Measurements from ENCODE around the gene UBE2D1. TPM values are rescaled to one million over a fixed set of nuclear protein-coding genes. Genes with fewer than 3 reads are reported as not detected.

The UBE2D1 gene
- total and polyA plus RNA-seq, 2 of the 13 experiments (the other 11 are each of a cell fraction or from before 2014, with no cell fraction given), result 6.2 to 13.8 TPM

GRCh38 chr10:58384999-58385783 is 50.4 kb downstream of the UBE2D1 start, which contains the start of gene TFAM (continued):
- no peak; the same call in 1 of the 2 replicates for TF ChIP-seq ZNF768 (CRISPR knock-in tag; IDR thresholded peaks at IDR 0.05)
- peak; percentile 94 for TF ChIP-seq IKZF4 (CRISPR knock-in tag; IDR thresholded peaks at IDR 0.05; ENCODE audit: borderline replicate concordance, low read depth, not compliant biosample characterization)
- peak; percentile 75 for TF ChIP-seq ISL2 (CRISPR knock-in tag; IDR thresholded peaks at IDR 0.05)
- peak; percentile 35 for TF ChIP-seq KDM1A (CRISPR knock-in tag; IDR thresholded peaks at IDR 0.05)
- peak; percentile 70; the same call in 1 of the 2 replicates for TF ChIP-seq ZMYM3 (CRISPR knock-in tag; IDR thresholded peaks at IDR 0.05)
- no peak for TF ChIP-seq ZNF616 (CRISPR knock-in tag; IDR thresholded peaks at IDR 0.05; ENCODE audit: low read depth)
- TF ChIP-seq KDM2A (CRISPR knock-in tag; IDR thresholded peaks at IDR 0.05; ENCODE audit: borderline replicate concordance, low read depth), result peak; percentile 91; the same call in 1 of the 2 replicates
- TF ChIP-seq JUND (CRISPR knock-in tag; IDR thresholded peaks at IDR 0.05), result no peak; the same call in 1 of the 2 replicates
- peak; percentile 63; the same call in 1 of the 2 replicates for TF ChIP-seq DZIP1 (CRISPR knock-in tag; IDR thresholded peaks at IDR 0.05)
- peak; percentile 88 for TF ChIP-seq RBFOX2 (IDR thresholded peaks at IDR 0.05; ENCODE audit: low read depth, low read length)
- TF ChIP-seq HDAC6 (IDR thresholded peaks at IDR 0.05; ENCODE audit: low read depth, low read length), result no peak
- TF ChIP-seq DBP (CRISPR knock-in tag; IDR thresholded peaks at IDR 0.05; ENCODE audit: not compliant biosample characterization), result peak; percentile 18
- TF ChIP-seq ZBTB7A (CRISPR knock-in tag; IDR thresholded peaks at IDR 0.05), result peak; percentile 48
- peak; percentile 26 for TF ChIP-seq SRSF1 (optimal IDR thresholded peaks at IDR 0.05; ENCODE audit: low read depth, low read length)
- peak; percentile 69 for TF ChIP-seq IKZF5 (CRISPR knock-in tag; IDR thresholded peaks at IDR 0.05)
- peak; percentile 50 for TF ChIP-seq ZNF770 (CRISPR knock-in tag; IDR thresholded peaks at IDR 0.05)
- no peak for TF ChIP-seq CEBPG (CRISPR knock-in tag; IDR thresholded peaks at IDR 0.05)
- TF ChIP-seq SMARCC2 (IDR thresholded peaks at IDR 0.05), result no peak
- TF ChIP-seq ZNF557 (CRISPR knock-in tag; IDR thresholded peaks at IDR 0.05), result peak; percentile 61; the same call in 1 of the 2 replicates
- TF ChIP-seq, protein P1, sequence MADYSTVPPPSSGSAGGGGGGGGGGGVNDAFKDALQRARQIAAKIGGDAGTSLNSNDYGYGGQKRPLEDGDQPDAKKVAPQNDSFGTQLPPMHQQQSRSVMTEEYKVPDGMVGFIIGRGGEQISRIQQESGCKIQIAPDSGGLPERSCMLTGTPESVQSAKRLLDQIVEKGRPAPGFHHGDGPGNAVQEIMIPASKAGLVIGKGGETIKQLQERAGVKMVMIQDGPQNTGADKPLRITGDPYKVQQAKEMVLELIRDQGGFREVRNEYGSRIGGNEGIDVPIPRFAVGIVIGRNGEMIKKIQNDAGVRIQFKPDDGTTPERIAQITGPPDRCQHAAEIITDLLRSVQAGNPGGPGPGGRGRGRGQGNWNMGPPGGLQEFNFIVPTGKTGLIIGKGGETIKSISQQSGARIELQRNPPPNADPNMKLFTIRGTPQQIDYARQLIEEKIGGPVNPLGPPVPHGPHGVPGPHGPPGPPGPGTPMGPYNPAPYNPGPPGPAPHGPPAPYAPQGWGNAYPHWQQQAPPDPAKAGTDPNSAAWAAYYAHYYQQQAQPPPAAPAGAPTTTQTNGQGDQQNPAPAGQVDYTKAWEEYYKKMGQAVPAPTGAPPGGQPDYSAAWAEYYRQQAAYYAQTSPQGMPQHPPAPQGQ (CRISPR knock-in tag; IDR thresholded peaks at IDR 0.05; ENCODE audit: borderline replicate concordance), result no peak; the same call in 1 of the 2 replicates
- TF ChIP-seq NCOA2 (CRISPR knock-in tag; IDR thresholded peaks at IDR 0.05), result no peak; the same call in 1 of the 2 replicates

Measured in HepG2 (cell line).